ENCODE data around the gene CFAP221. TPM values are rescaled to one million over a fixed set of nuclear protein-coding genes. Genes with fewer than 3 reads are reported as not detected.

CFAP221 gene
- total RNA-seq, 1 experiment from 2014 or later, result 10.0 TPM

DNA sequence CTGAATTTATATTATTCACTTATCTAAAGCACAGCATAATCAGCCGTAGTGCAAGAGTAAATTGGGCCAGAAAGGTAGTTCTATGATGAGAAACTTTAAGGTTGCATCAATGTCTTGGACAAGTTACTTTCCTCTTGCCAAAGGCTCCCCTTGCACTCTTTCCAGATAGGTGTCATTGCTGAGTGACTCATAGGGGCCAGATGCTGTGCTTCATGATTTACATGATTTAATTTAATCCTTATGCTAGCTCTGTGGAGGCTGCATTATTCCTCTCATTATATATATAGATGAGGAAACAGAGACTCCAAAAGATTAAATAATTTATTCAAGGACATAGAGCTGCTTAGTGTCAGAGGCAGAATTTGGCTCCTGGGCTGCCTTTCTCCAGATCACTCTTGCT is 5.0 kb downstream of the CFAP221 start:
- no peaks in the 10 kb centered on the region for H3K27me3 Mint-ChIP-seq (ENCODE audit: unreplicated experiment)
- no peak overlapping the region for H3K27ac Mint-ChIP-seq (ENCODE audit: unreplicated experiment)
- CTCF ChIA-PET, result no interaction called here
- no peak overlapping the region for H3K4me3 Mint-ChIP-seq (ENCODE audit: low read depth, unreplicated experiment)
- H3K36me3 Mint-ChIP-seq (ENCODE audit: insufficient read depth, unreplicated experiment), result peaks cover 24% of the 10 kb centered on the region
- intact Hi-C loops (cut with micrococcal nuclease; ENCODE audit: unreplicated experiment), result no loop called here
- H3K4me1 Mint-ChIP-seq (ENCODE audit: low read depth, unreplicated experiment), result peaks cover 64% of the 10 kb centered on the region
- TF ChIP-seq CTCF (IDR thresholded peaks at IDR 0.05; ENCODE audit: unreplicated experiment), result no peak
- H3K9me3 Mint-ChIP-seq (ENCODE audit: low read depth, unreplicated experiment), result no peaks in the 10 kb centered on the region
- BruUV-seq (replicated peaks), result no TSS peak
- DNase-seq, result peak; percentile 21

DNA sequence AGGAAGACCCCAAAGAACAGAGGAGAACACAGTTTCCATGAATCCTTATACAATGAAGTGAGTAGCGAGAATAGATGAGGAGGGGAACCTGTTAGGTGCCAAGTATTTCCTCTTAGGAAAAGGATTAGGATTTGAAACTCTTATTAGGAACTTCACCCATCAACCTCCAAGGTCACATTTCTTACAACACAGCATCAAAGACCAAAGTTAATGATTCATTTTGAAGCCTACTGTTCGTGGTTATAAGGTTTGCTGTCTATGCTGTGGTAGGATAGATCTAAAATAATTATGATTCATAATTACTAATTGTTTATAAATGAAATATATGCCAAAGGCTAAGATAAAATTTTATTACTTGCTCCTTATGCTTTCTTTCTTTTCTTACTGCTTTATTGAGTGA is 6.1 kb downstream of the CFAP221 start:
- no peak for TF ChIP-seq CTCF (IDR thresholded peaks at IDR 0.05; ENCODE audit: unreplicated experiment)
- DNase-seq, result no peak
- H3K27ac Mint-ChIP-seq (ENCODE audit: unreplicated experiment), result no peak overlapping the region
- H3K9me3 Mint-ChIP-seq (ENCODE audit: low read depth, unreplicated experiment), result no peaks in the 10 kb centered on the region
- CTCF ChIA-PET, result no interaction called here
- peaks cover 14% of the 10 kb centered on the region for H3K36me3 Mint-ChIP-seq (ENCODE audit: insufficient read depth, unreplicated experiment)
- H3K4me3 Mint-ChIP-seq (ENCODE audit: low read depth, unreplicated experiment), result no peak overlapping the region
- H3K4me1 Mint-ChIP-seq (ENCODE audit: low read depth, unreplicated experiment), result peaks cover 67% of the 10 kb centered on the region
- no peaks in the 10 kb centered on the region for H3K27me3 Mint-ChIP-seq (ENCODE audit: unreplicated experiment)
- BruUV-seq (replicated peaks), result no TSS peak
- intact Hi-C loops (cut with micrococcal nuclease; ENCODE audit: unreplicated experiment), result loop anchor here (5.0 kb wide), 2 partner anchors 63 to 97 kb away; no protein-coding TSS in a partner anchor

- no peak for TF ChIP-seq CTCF (IDR thresholded peaks at IDR 0.05; ENCODE audit: unreplicated experiment)
- no peak for DNase-seq
- Mint-ChIP-seq H3K4me3 (ENCODE audit: low read depth, unreplicated experiment) (no peak overlapping the region), H3K4me1 (ENCODE audit: low read depth, unreplicated experiment) (peaks cover 62% of the 10 kb centered on the region), H3K27ac (ENCODE audit: unreplicated experiment) (no peak overlapping the region), H3K27me3 (ENCODE audit: unreplicated experiment) (no peaks in the 10 kb centered on the region), H3K36me3 (ENCODE audit: insufficient read depth, unreplicated experiment) (peaks cover 14% of the 10 kb centered on the region), H3K9me3 (ENCODE audit: low read depth, unreplicated experiment) (no peaks in the 10 kb centered on the region)
- no TSS peak for BruUV-seq (replicated peaks)
- CTCF ChIA-PET, result no interaction called here
- intact Hi-C loops (cut with micrococcal nuclease; ENCODE audit: unreplicated experiment), result loop anchor here (5.0 kb wide), 2 partner anchors 64 to 96 kb away; no protein-coding TSS in a partner anchor
Observed at GRCh38 chr2:119550856-119551255, 6.6 kb downstream of the CFAP221 start.

DNA sequence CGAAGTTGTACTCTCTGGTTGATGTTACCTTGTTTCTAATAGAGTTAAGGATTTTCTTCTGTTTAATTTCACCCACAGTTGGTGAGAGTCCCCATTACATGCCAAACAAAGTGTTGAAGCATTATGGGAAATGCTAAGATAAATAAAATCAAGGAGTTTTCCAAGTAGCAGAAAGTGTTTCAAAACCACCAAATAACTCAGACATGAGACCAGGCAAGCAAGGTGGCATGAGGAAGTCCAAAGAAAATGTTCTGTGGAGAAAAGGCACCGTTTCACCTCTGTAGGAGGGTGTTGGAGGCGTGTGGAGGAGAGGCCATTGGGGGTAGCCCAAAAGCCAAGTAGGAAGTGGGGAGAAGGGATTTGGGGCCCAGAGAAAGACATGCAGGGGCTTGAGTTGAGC is 8.7 kb downstream of the CFAP221 start:
- Mint-ChIP-seq H3K27ac (ENCODE audit: unreplicated experiment) (peak overlapping the region; percentile 83), H3K27me3 (ENCODE audit: unreplicated experiment) (no peaks in the 10 kb centered on the region), H3K36me3 (ENCODE audit: insufficient read depth, unreplicated experiment) (peaks cover 14% of the 10 kb centered on the region), H3K4me1 (ENCODE audit: low read depth, unreplicated experiment) (peaks cover 51% of the 10 kb centered on the region), H3K9me3 (ENCODE audit: low read depth, unreplicated experiment) (no peaks in the 10 kb centered on the region), H3K4me3 (ENCODE audit: low read depth, unreplicated experiment) (peak overlapping the region; percentile 24)
- CTCF ChIA-PET, result no interaction called here
- DNase-seq, result peak; percentile 21
- no TSS peak for BruUV-seq (replicated peaks)
- intact Hi-C loops (cut with micrococcal nuclease; ENCODE audit: unreplicated experiment), result loop anchor here (5.0 kb wide), 2 partner anchors 66 to 94 kb away; no protein-coding TSS in a partner anchor
- no peak for TF ChIP-seq CTCF (IDR thresholded peaks at IDR 0.05; ENCODE audit: unreplicated experiment)

Measured in Calu3 (cell line).